HG03439 (cell line): ENCODE data around the gene HSPA12A.

Experiments used
- ATAC-seq: cut with Tn5 transposase; IDR thresholded peaks from one replicate; pipeline ENCODE4 v1.9.1; 2021; ENCODE audit warnings: mild to moderate bottlenecking, moderate library complexity; ENCODE audit not compliant: unreplicated experiment

HSPA12A gene

DNA sequence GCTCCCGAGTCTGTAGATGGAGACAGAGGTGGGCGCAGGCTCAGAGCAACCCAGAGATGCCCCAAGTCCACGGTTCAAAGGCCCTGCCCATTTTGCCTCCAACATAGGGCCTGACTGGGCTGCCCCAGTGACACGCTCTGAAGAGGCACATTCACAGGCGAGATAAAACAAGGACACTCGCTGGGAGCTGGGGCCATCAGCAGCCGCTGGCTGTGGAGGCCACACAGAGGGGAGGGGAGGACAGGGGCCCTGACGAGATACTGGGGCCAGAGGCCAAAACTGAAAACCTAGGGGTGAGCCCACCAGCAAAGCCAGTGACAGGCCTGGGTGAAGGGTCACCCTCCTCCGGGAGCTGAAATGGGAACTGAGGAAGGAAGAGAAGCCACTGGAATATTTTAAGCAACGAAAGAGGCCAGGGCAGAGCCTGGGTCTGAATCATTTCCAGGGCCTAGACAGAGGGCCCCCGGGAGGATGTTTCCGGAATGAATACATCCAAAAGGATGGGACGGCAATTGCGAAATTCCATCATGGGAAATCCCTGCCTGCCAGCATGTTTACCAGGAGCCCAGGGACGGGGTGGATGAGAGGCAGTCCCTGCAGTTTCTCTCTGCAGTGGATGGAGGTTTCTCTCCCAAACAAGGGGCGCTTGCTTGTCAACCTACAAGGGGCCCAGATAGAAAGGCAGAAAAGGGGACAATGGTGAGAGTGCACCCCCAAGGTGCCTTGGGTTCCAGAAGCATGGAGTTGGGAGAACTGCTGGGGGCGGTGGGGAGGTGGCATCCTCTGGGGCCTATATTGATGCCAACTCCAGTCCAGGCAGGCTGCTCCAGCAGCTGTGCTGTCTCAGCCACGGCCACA lies 29.0 kb upstream of the HSPA12A start:
- ATAC-seq: no peak

DNA sequence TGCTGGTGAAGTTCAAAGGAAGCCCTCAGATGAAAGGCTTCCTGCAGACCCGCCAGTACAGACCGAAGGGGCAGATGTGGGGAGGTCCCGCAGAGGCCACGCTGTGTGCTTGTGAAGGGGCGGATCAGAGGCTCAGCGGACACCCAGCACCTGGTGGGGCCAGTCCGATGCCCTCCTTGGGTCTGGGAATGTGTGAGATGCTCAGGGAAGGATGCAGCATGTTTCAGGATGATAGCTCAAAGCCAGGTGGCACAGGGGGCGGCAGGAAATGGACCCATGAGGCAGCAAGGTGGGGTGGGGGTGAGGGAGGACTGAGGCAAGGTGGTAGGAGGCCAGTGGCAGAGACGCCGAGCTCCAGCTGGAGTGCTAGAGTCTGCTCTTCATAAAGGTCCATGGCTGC lies 27.9 kb upstream of the HSPA12A start:
- no peak for ATAC-seq

- no peak for ATAC-seq
These were observed 27.4 kb upstream of the HSPA12A start for GRCh38 chr10:116769791-116770190.

DNA sequence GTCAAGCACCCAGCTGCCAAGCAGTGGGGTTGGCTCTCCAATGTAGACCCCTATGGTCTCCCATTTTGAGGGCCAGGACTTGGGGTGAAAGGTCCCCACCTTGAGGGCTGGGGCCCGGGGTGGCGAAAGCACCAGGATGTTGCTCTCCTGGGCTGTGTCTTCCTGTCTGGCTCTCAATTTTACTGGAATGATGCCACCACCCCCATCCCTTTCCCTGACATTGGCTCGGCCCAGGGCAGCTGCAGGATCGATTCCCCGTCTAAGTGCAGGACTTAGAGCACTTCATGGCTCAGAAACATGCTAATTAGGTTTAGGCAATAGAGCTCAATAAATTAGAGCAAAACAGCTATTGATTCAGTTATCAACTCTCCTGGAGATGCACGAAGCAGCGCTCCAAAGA lies 27.0 kb upstream of the HSPA12A start:
- no peak for ATAC-seq

DNA sequence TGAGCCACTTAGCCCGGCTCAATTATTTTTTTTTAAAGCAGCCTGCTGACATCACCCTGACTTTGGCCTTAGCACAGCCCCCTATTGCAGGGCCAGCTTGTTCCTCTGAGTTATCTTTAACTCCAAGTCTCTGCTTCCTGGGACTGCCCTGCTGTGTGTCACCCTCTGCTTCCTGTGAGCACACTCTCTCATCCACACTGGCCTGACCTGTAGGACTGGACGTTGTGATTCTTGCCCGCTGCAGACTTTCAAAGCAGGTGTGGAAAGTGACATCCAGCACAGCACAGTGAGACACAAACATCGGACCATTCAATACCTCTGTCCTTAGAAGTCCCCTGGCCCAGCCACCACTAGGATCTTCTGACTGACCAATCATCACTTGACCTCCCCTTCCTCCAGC lies 26.4 kb upstream of the HSPA12A start:
- ATAC-seq: no peak

DNA sequence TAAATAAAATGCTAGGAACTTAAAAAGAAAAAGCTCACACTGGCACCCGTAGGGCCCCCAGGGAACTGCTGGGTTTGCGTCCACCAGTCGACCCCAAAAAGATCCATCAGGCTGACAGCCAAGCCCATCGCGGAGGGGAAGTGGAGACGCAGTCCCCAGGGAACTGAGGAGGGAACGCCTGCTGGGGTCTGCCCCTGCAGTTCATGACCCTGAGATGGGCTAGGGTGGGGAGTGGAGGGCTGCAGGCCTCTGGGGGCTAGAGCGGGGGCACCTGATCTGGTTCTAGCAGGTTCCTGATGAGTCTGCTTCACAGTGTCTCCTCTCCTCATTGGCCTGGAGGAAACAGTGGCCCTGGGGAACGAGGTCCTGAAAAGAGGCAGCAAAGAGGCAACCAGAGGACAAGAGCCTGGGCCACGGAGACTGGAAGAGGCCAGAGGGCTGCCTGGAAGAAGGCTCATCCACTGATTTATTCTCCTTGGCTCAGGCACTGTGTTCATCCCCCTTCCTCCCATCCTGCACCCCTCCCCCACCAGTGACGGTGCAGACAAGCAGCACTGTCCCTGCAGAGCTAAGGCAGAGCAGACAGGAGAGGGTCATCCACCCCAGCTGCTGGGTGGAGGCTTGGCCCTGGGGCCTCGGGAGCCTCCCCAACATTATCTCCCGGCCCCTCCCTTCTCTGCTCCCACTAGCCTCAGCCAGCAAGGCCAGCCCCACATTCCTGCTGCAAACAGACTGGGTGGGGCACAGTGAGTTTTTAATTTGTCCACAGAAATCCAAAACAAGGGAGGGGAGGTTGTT lies 24.7 kb upstream of the HSPA12A start:
- ATAC-seq: no peak

DNA sequence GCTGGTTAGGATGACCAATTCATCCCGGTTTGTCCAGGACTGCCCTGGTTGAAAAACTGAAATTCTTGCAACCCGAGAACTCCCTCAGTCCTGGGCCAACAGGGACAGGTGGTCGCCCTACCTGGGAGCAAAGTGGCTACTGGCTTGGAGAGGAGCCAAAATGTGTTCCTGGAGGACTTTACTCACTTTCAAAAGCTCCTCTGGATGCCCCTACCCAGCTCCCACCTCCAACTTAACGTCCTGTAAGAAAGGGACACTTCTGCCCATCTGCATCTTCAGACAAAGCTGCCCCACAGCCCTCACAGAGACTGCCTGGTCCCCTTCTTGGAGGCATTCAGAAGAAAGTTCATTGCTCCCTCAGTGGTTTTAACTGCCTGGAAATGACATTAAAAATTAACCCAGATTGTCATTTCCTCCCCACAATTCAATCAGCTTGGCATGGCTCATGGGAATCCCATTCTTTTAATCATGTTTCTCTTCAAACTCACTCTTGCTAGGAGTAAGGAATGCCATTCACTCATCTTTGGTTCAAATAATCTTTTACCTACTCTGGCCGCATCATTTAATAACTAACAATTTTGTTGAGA lies 24.0 kb upstream of the HSPA12A start:
- ATAC-seq: no peak

- ATAC-seq: no peak
These were observed 23.3 kb upstream of the HSPA12A start for GRCh38 chr10:116765648-116766081.

DNA sequence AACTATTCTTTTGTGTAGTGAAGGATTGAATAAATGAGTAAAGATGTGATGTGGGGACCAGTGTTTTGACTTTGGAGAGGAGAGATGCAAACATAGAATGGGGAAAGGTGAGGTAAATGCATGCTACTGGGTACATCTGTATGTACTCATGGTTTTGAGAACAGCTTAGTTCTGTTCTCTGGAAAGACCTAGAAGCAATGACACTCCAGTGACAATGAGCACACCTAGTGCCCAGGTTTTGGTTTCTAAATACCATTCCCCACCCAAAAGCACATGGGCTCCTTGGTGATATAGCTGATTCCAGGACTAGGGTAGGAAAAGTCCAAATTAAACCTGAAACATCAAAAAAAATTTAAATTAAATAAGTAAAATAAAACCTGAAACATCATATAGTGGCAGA lies 22.6 kb upstream of the HSPA12A start:
- no peak for ATAC-seq

DNA sequence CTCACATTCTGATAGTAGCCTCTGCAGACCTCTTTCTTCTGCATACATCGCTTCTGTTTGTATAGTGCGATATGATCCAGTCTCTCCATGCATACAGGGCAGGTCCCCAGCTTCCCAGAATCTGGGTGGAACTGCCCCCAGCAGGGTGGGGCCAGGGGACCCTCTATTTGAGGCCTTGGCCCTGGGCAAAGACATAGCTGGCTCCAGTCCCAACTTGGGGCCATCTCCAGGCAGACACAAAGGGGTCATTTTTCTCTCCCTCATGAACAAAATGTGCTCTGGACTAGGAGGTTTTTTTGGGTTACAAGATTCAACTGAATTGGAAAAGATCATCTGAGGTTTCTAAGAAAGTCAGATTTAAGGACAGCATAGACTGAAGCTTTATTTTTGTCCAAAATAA lies 21.1 kb upstream of the HSPA12A start:
- ATAC-seq: no peak

GRCh38 chr10:116761883-116762282 lies 19.5 kb upstream of the HSPA12A start:
- no peak for ATAC-seq

DNA sequence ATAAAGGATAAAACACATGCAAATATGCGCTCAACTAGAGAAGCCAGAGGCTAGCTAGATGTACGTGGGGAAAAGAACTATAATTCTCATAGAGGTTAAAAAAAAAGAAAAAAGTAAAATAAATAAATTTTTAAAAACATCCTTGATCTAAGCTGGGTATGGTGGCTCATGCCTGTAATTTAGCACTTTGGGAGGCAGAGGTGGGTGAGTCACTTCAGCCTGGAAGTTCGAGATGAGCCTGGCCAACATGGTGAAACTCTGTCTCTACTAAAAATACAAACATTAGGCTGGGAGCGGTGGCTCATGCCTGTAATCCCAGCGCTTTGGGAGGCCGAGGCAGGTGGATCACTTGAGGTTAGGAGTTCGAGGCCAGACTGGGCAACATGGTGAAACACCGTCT lies 18.6 kb upstream of the HSPA12A start:
- ATAC-seq: no peak

DNA sequence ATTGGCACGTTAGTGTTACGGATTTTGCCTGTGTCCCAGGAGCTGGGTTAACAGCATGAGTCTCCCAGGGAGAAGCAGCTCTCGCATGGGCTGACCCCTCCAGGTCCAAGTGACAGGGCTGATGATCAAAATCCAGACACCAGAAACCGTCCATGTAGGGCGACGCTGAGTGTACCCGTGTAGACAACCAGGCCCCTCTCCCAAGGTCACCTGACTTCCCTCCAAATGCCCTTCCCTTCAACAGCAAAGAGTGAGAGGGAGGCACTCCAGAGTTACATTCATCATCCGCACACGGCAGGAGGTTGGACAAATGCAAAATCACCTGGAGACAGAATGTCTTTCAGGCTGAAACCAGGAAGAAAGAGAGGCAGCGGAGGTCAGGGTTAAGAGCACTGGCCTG lies 14.9 kb upstream of the HSPA12A start:
- no peak for ATAC-seq

GRCh38 chr10:116756277-116756676 lies 13.9 kb upstream of the HSPA12A start:
- no peak for ATAC-seq

DNA sequence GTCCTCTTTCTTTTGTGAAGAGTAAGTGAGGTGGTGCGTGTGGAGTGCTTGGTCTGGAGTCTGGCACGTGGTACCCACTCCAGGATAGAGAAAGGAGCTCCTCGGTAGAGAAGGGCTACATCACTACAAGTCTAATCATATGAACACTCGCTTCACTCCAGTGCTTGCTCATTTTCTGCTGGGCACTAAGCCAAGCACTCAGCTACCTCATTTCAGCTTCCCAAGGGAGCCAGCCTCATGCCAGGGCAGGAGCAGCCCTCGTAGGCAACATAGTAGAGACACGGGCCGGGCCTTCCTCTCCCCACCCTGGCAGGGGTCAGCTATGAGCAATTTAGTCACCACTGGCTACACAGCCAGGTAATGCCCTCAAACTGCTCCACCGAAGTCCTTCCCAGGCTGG lies 11.4 kb upstream of the HSPA12A start:
- ATAC-seq: no peak

GRCh38 chr10:116752969-116753665 lies 10.8 kb upstream of the HSPA12A start:
- no peak for ATAC-seq

DNA sequence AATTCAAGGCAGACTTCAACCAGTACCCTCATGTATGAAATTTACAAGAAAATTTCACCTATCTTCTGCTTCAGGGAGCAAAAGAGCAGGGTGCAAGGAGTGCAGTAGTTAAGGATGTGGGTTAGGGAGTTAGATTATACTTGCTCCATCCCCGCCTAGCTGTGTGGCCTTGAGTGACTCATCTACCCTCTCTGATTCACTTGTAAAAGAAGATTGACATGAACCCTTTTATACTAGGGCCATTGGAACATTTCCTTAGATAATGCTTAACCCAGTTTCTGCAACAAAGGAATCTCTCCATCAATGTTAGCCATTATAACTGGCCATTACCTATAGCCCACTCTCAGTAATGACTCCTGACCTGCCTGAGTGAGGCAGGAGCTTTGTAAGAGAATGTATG lies 10.2 kb upstream of the HSPA12A start:
- no peak for ATAC-seq

GRCh38 chr10:116748471-116748870 lies 6.1 kb upstream of the HSPA12A start:
- ATAC-seq: no peak

DNA sequence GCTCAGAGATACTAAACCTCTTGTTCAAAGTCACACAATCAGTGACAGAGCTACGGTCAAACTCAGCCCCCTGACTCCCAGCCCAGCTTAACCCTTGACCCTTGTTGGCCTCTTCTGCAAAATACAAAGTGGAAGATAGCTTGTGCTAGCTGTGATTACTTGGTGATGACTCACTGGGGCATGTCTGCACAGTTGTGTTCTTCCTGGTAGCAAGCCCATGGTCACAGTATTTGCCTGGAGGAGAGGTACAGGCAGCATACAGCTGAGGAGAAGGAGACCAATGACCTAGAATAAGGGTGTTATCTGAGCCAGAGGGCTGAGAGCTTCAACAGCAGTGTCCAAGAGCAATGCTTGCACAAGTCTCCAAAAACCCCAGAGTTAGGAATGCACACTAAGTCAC lies 5.7 kb upstream of the HSPA12A start:
- ATAC-seq: no peak

DNA sequence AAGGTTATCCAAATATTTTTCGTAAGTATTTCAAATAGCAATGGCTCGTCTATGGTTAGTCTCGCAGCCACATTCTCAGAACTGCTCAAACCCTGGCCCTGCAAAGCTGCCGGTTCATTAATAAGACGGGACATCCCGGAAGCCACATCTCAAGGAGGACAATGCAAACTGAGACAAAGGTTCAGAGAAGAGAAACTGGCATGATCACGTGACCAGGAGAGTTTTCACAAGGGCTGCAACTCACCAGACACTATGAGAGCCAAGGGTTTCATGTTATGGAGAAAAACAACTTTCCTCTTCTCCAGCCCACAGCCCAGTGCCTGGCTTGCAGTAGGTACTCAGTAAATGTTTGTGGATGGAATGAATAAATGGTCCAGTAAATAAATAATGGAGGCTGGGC lies 5.0 kb upstream of the HSPA12A start:
- no peak for ATAC-seq

DNA sequence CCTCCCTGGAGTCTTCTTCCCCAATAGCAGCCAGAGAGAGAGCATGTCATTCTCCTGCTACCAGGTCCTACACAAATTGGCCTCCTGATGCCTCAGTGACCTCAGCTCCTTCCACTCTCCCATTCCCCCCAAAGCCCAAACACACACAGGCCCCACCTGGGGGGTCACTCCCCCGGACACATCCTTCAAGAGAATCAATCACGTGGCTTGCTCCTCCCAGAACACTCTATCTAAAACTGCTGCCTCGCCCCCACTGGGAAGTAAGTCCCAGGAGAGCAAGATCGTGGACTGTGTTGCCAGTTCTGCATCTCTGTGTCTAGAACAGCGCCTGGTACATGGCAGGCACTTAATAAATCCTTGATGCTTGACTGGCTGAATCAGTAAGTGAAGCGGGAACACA lies 2.5 kb upstream of the HSPA12A start:
- no peak for ATAC-seq
